ENCODE data around the gene RUVBL2.

Gene RUVBL2

DNA sequence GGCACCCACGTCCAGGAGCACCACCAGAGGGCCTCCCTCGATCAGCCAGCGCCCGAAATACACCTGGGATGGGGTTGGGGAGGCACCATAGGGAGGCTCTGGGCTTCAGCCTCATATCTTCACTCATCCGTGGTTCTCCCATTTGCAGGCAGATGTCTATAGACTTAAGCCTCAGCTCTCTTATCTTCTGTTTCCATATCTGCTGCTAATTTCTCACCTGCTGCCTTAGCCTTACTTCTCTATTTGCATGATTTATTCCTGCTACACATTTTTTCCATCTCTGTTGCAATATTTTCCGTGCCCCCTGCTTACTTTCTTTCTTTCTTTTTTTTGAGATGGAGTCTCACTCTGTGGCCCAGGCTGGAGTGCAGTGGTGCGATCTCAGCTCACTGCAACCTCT, 6.4 kb upstream of the RUVBL2 start:
- no peak for DNase-seq (ENCODE audit: low read depth in 1 of 2, low spot score in 1 of 2)

DNA sequence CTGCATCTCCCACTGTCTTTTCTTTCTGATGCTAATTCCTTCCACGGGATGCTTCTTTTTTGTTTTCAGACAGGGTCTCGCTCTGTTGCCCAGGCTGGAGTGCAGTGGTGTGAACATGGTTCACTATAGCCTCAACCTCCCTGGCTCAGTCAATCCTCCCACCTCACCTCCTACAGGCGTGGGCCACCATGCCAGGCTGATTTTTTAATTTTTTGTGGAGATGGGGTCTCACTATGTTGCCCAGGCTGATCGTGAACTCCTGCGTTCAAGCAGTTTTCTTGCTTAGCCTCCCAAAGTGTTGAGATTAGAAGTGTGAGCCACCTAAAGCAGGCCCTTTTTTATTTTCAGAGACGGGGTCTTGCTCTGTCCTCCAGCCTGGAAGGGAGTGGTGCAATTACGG, 5.4 kb upstream of the RUVBL2 start:
- DNase-seq (ENCODE audit: low read depth in 1 of 2, low spot score in 1 of 2) = no peak

DNA sequence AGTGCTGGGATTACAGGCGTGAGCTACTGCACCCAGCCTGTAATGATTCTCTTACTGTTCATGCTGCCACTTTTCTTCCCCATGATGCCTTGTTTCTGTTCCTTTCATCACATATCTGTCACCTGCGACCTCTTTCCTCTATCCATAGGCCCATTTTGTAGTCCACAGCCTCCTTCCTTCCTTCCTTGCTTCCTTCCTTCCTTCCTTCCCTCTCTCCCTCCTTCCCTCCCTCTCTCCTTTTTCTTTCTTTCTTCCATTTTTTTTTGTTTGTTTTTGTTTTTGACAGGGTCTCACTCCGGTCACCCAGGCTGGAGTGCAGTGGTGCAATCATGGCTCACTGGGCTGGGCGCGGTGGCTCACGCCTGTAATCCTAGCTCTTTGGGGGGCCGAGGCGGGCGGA, 4.8 kb upstream of the RUVBL2 start:
- DNase-seq (ENCODE audit: low read depth in 1 of 2, low spot score in 1 of 2) = no peak

DNA sequence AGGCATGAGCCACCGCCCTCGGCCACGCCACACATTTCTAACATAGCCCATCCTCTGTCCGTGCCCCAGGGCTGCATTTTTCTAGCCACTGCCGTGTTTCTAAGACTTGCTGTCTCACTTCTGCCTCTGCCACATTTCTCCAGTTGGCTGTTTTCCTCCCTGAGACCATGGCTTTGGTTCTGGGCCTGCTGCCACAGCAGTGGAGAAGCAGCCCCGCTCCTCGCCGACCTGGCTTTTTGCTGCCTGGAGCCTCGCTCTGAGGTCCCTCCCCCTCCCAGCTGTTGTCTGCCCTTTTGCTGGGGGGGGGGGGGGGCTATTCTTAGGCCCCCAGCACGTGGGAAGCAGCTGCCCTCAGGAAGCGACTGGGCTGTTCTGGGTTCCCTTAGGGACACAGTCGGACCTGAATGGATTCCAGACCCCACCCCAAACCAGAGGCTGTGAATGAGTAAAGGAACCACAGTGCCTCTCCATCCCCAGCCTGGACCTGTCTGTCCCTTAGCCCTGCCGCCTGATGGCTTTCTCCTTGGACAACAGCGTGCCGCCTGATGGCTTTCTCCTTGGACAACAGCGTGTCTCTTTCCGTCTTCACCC, 3.9 kb upstream of the RUVBL2 start:
- DNase-seq (ENCODE audit: low read depth in 1 of 2, low spot score in 1 of 2) = no peak

DNA sequence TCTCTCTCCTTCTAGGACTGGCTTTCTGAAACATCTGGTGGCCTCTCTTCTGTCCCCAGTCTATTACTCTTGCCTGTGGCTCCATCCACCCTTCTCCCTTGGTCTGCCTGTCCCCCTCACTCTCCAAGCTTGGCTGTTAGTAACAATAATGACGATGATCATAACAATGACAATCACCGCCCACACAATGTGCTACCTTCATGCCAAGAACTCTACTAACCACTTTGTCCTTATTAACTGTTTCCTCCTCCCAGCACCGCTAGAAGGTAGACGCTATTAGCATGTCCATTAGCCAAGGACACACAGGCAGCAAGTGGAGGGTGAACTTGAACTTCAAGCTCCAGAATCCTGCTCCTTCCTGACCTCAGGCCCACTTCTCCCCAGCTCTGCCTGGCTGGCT, 3.3 kb upstream of the RUVBL2 start:
- no peak for DNase-seq (ENCODE audit: low read depth in 1 of 2, low spot score in 1 of 2)

DNA sequence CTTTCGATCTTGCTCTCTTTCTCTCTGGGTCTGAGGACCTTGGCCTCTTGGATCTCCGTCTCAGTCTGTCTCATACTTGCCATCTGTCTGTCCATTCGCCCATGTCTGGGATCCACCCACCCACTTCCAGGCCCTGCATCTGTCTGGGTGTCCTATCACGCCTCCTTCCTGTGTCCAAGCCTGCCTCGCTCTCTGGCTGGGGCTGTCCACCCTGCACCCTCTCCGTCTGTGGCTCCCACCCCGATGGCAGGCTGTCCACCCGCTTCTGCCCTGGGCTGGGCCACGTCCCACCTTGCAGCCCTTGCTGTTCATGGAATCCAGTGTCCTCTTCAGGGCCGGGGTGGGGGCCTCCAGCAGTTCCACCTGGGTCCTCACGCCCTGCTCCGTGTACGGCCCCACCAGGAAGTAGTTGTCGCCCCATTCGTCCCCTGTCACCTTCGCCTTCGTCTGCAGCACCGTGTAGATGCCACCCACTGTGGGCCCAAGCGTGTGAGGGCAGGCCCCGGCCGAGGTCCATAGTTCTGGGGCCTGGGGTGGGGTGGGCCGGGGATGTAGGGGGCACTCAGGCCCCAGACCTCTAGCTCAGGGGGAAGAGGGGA, 2.6 kb upstream of the RUVBL2 start:
- no peak for DNase-seq (ENCODE audit: low read depth in 1 of 2, low spot score in 1 of 2)

DNA sequence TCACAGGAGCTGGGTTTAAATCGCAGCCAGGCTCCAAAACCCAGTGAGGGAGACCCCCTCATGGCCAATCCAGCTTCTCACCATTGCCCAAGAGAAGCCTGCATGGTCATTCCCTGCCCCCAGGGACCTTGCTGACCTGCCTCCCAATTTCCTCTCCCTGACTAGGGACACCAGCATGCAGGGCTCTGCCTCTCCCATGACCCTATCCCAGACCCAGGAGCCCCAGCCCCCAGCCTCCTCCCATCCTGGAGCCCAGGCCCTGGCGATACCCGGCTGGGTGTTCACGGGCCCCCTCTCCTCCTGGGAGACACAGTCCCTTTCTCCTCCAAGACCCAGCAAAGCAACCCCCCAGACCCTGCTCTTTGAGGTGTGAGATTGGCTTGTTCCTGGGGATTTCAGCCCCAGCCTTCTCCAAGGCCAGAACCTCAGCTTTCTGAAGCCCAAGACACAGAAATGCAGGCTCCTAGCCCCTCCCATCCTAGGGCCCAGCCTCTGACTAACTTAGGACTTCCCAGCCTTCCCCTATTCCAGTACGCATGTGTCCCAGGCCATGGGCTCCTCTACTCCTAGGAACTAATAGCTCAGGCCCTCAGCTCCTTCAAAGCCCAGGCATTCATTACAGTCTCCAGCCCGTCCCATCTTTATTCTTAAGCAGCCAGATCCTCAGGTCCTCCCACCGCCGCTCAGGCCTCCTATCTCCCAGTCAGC, 1.7 kb upstream of the RUVBL2 start:
- no peak for DNase-seq (ENCODE audit: low read depth in 1 of 2, low spot score in 1 of 2)

DNA sequence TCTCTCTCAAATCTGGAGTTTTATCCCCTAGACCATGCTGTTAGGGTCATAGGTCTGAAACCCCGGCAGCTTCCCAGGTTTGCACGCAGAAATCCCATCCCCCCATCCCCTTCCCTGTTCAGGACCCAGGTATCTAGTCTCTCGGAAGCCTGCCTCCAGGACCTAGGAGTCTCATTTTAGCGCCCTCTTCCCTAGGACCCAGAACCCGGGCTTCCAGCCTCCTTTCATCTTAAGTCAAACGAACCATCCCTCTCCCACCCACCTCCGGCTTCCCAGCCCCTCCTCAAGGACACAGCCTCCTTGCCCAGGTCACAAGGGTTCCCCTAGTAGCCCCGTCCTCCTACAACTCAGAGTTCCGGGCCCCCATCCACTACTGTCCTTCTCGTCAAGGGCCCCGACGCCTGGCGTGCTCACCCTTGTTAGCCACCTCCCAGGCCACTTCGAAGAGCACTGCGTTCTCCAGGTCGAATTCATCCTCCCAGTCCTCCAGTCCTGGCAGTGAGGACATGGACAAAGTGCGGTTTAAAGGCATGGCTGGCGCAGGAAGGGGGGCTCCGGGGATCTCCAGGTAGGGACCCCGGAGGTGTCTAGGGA, 1.0 kb upstream of the RUVBL2 start:
- no peak for DNase-seq (ENCODE audit: low read depth in 1 of 2, low spot score in 1 of 2)

DNA sequence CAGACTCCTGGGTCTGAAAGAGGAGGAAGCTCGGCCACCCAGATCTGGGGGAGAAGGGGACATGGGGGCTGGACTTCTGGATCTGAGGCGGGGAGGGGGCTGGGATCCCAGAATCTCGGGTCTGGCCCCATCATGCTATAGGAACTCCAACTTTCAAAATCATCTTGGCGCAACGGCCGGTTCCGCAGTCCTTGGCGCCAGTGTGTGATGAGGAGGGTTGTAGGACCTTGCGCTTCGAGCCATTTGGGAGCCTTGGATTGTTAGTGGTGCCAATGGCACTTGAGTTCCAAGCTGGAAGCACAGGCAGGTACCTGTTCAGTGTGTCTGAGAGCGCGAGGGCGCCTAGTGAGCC, 324 bp downstream of the RUVBL2 start:
- no peak for DNase-seq (ENCODE audit: low read depth in 1 of 2, low spot score in 1 of 2)

DNA sequence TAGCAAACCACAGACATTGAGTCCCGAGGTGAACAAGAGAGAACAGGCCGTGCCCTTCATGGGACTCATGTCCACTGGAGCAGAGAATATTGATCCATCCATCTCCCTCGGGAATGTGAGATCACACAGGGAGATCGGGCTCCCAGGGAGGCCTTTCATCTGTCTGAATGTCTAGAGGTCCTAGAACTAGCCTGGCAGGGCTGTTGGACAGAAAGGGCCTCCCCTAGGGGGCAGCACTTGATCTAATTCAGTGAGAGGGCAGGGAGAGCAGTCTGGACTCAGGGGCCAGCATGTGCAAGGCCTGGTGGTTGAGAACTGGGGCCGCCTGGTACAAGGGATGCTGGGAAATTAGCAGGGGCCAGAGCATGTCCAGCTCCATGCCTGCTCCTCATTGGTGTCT, 4.3 kb downstream of the RUVBL2 start:
- peak in 1 of 2 donors; percentile 23 for DNase-seq (ENCODE audit: low read depth in 1 of 2, low spot score in 1 of 2)

DNA sequence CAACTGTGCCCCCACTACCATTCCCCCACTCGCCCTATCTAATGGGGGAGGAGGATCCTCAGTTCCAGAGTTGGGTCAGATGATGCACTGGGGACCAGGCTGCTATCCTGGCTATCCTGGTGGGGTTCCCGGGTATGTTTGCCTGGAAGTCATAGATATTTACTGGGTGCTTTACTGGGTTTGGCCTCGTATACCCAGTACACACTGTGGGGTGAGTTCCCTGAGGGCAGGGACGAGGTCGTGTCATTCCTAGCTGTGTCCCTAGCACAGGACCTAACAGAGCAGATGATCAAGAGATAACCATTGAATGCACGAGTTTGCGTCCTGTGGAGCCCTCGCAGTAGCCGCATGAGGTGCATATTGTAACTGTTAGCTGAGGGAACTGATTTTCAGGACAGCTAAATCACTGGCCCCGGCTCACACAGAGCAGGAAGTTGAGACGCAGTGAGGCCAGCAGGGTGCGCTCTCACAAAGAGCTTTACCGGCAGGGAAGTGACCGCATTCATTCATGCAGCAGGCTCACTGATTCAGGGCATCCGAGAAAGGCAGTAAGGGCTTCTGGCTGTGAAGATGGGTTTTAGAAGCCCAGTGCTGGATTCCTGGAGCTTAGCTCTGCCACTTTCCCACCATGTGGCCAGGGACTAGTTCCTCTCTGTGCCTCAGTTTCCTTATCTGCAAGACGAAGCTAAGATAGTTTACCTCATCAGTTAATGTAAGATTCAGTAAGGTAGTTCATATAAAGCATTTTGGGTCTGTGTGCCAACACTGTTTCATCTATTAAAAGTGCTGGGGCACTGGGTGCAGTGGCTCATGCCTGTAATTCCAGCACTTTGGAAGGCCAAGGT, 6.0 kb downstream of the RUVBL2 start:
- peak; percentile 26 to 49 for DNase-seq (ENCODE audit: low read depth in 1 of 2, low spot score in 1 of 2)

DNA sequence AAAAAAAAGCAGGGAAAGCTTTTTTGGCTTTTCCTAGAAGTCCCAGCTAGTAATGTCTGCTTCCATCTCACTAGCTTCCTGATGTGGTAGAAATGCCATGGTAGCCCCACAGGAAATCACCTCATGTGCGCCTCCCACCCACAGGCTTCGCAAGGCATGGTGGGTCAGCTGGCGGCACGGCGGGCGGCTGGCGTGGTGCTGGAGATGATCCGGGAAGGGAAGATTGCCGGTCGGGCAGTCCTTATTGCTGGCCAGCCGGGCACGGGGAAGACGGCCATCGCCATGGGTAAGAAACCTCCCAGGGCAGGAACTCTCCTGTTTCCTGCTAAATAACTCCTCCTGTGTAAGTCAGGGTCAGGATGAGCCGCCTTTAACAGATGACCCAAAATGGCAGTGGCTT, 10.4 kb downstream of the RUVBL2 start:
- no peak for DNase-seq (ENCODE audit: low read depth in 1 of 2, low spot score in 1 of 2)

DNA sequence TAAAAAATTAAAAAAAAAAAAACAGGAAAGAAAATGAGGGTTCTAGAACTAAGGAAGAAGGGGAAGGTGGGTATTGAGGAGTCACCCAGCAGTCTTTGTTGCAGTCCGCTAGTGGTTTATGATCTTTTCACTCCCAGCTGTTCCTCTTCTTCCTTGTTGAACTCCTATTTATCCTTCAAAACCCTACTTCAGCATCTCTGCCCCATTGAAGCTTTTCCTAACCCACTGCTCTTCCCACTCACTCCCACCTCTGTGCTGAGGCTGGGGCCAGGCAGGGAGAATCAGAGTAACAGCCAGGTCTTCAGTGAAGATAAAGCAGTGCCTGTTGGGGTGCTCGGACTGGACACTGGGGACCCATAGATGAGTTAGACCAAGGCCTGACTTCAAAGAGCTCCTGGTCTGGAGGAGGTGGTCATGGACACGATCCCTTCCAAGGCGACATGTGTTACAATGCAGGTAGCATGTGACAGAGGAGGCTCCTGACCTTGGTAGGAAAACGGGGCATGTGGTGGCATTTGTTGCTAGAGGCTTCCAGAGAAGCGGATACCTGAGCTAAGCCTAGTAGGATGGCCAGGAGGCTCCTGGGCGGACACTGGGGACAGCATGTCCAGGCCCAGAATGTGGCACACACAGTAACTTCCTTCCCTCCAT, 11.4 kb downstream of the RUVBL2 start:
- no peak for DNase-seq (ENCODE audit: low read depth in 1 of 2, low spot score in 1 of 2)

DNA sequence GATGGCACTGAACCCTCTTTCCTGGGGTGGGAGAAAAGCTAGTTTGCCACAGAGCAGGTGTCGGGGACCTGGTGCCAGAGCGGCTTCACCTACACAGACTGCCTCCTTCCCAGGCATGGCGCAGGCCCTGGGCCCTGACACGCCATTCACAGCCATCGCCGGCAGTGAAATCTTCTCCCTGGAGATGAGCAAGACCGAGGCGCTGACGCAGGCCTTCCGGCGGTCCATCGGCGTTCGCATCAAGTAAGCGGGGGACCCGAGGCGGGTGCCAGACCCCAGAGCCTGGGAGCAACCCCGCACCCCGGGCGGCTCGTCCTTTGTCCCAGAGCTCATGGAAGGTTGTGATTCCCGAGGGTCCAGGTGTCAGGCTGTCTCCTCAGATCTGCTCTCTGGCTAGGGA, 13.2 kb downstream of the RUVBL2 start:
- no peak for DNase-seq (ENCODE audit: low read depth in 1 of 2, low spot score in 1 of 2)

DNA sequence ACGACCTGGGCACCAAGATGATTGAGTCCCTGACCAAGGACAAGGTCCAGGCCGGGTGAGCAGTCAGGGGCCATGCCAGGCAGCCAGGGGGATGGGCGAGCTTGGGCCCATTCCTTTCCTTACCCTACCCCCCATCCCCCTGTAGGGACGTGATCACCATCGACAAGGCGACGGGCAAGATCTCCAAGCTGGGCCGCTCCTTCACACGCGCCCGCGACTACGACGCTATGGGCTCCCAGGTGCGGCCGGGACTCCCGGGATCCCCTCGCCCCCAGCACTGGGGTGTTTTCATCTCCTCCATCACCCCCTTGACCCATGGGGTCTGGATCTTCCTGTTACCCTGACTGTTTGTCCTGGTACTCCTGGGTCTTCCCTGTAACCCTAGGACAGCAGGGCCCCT, 16.1 kb downstream of the RUVBL2 start:
- DNase-seq (ENCODE audit: low read depth in 1 of 2, low spot score in 1 of 2) = no peak

DNA sequence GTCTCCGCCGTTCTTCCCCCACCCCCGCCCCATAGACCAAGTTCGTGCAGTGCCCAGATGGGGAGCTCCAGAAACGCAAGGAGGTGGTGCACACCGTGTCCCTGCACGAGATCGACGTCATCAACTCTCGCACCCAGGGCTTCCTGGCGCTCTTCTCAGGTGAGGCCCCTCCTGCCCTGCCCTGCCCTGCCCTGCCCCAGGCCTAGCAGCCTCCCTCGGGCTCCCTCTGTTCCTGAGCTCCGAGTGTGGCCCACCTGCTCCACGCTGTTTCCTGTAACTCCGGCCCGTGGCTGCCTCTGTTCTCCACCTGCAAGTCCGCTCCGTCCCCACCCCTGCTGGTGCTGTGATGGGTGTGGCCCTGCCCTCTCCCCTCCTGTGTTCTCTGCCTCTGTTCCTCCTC, 16.8 kb downstream of the RUVBL2 start:
- DNase-seq (ENCODE audit: low read depth in 1 of 2, low spot score in 1 of 2) = no peak

DNA sequence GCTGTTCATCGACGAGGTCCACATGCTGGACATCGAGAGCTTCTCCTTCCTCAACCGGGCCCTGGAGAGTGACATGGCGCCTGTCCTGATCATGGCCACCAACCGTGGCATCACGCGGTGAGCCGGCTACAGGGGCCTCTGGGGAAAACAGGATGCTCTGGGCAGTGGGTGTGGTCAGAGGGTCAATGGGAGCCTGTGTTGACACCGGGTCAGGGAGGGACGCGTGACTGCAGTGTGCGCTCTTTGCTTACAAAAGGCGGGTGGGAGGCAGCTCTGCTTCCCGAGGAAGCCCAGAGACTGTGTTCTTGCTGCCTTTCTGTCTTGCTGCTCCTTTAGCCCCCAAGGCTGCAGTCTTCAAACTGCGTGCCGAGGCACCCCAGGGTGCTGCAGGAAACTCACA, 17.5 kb downstream of the RUVBL2 start:
- no peak for DNase-seq (ENCODE audit: low read depth in 1 of 2, low spot score in 1 of 2)

DNA sequence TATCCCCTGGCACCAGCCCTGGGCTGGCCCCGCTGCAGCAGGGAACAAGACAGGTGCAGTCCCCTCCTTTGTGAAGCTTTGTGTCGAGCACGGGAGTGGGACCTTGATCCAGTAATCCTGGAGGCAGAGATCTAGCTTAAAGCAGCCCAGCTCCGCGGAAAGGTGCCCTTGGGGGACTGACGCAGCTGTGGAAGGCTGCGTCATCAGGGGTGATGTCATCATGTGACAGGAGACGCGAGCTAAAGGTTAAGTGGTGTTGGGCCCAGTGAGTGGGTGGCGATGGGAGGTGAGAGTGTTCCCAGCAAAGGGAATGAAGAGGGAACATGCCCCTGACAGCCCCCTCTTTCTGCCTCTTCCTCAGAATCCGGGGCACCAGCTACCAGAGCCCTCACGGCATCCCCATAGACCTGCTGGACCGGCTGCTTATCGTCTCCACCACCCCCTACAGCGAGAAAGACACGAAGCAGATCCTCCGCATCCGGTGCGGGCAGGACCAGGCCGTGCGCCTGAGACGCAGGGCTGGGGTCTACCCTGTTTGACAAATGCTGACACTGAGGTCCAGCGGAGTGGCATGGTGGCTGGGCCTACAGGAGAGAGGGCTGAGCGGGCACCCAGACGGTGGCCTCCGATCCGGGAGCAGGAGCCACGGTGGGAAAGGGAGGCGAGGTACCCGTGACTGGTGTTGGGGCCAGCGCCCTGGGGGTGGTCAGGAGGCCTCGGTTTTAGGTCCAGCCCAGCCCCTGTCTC, 20.6 kb downstream of the RUVBL2 start:
- no peak for DNase-seq (ENCODE audit: low read depth in 1 of 2, low spot score in 1 of 2)

DNA sequence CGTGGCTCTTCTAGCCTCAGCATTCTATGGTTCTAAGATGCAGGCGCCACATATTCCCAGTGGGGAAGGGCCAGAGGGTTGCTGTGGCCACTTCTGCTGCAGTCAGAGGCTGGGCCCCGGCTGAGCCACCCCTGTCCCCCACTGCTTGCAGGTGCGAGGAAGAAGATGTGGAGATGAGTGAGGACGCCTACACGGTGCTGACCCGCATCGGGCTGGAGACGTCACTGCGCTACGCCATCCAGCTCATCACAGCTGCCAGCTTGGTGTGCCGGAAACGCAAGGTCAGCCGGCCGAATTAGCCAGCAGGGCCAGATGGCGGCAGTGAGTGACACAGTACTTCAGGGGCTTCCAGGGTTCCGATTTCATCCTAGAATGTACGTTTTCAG, 21.2 kb downstream of the RUVBL2 start:
- no peak for DNase-seq (ENCODE audit: low read depth in 1 of 2, low spot score in 1 of 2)

DNA sequence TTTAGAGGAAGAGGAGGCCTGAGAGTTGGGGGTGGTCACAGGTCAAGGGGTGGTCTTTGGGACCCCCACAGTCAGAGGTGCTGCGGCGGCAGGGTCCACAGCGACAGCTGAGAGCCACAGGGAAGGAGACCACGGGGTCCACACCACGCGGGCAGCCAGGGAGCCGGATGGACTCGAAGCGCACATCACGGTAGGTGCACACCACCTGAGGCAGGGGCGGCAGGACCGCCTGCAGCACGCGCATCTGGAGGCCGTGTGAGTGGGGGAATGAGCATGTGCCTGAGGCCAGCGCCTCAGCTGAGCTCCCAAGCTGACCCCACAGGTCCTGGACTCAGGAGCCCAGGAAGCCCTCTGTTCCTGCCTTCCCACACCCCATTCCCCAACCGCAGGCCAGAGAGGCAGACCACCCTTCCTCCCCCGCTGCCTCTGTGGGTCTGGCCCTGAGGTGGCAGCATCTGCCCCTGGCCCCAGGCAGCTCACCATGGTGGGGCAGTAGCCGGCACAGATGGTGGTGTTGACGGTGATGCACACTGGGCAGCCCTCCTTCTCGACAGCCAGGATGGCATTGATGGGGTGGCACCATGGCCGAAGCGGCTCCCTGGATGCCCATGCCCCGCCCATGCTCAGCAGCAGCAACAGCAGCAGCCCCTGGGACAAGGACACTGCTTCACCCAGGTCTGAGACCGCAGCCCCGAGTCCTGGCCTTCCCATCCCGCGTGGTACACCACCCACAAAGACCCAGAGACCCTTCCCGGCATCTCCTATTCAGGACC, 22.6 kb downstream of the RUVBL2 start:
- no peak for DNase-seq (ENCODE audit: low read depth in 1 of 2, low spot score in 1 of 2)
